Right atrium auricular region (tissue), 2 donors: Measurements from ENCODE around the gene GPR61. TPM values are rescaled to one million over a fixed set of nuclear protein-coding genes. Genes with fewer than 3 reads are reported as not detected.

Experiments
- DNase-seq: peaks from one replicate; pipeline ENCODE4 v3.0.0-alpha.2; 2019; ENCODE audit warnings: low spot score
- H3K27ac ChIP-seq, 2 donors: fragments of 200-600 bp; sonication (generic); 1 replicate in 1 of 2; 2 replicates in 1 of 2; pipeline ENCODE4 v1.5.1; 2016 to 2019
- H3K27me3 ChIP-seq, 2 donors: fragments of 200-600 bp; sonication (generic); one replicate each; pipeline versions ENCODE4 v1.5.1 to v1.6.0; 2017 to 2019
- H3K36me3 ChIP-seq: fragments of 200-600 bp; sonication (generic); one replicate; pipeline ENCODE4 v1.5.1; 2016
- H3K4me1 ChIP-seq, 2 donors: fragments of 200-600 bp; sonication (generic); one replicate each; pipeline versions ENCODE4 v1.5.1 to v1.6.0; 2017 to 2019
- H3K4me3 ChIP-seq, 2 donors: fragments of 200-600 bp; sonication (generic); 1 replicate in 1 of 2; 2 replicates in 1 of 2; pipeline ENCODE4 v1.5.1; 2017 to 2019; ENCODE audit warnings: mild to moderate bottlenecking in 1 of 2, moderate library complexity in 1 of 2
- H3K9me3 ChIP-seq, 2 donors: fragments of 200-600 bp; sonication (generic); one replicate each; pipeline ENCODE4 v1.5.1; 2019
- CTCF ChIP-seq, 2 donors: fragments of 200-600 bp; sonication (generic); IDR thresholded peaks; one replicate each; pipeline ENCODE4 v1.5.1; 2019; ENCODE audit warnings: antibody characterized with exemption in 2 of 2
- total RNA-seq, 2 donors: library from RNA; depleted of rRNA; stranded (reverse); fragments of >200 nt; gene quantifications; one replicate each; pipeline ENCODE4 v1.1.0, GENCODE V29; 2016

The GPR61 gene
- total RNA-seq, 2 donors from 2014 or later = 0.11 to 0.16 TPM

- no peak overlapping the region for H3K27ac ChIP-seq
- no peaks in the 10 kb centered on the region for H3K9me3 ChIP-seq
Measured at GRCh38 chr1:109513110-109513710, 26.5 kb upstream of the GPR61 start.

GRCh38 chr1:109514846-109515245 is 24.8 kb upstream of the GPR61 start:
- no peak for DNase-seq
- H3K27me3 ChIP-seq = no peaks in the 10 kb centered on the region
- no peak overlapping the region for H3K27ac ChIP-seq
- peaks cover 0 to 8% of the 10 kb centered on the region in 2 donors for H3K4me1 ChIP-seq
- no peak for TF ChIP-seq CTCF (IDR thresholded peaks at IDR 0.05)
- no peaks in the 10 kb centered on the region for H3K9me3 ChIP-seq
- no peak overlapping the region for H3K4me3 ChIP-seq
- H3K36me3 ChIP-seq = no peaks in the 10 kb centered on the region

More at GRCh38 chr1:109513110-109513710, 26.5 kb upstream of the GPR61 start:
- H3K4me1 ChIP-seq = peaks cover 0 to 19% of the 10 kb centered on the region in 2 donors
- H3K36me3 ChIP-seq = no peaks in the 10 kb centered on the region
- no peak for TF ChIP-seq CTCF (IDR thresholded peaks at IDR 0.05)
- DNase-seq = no peak
- no peak overlapping the region for H3K4me3 ChIP-seq
- H3K27me3 ChIP-seq = no peaks in the 10 kb centered on the region

GRCh38 chr1:109516872-109517271 is 22.8 kb upstream of the GPR61 start:
- Histone ChIP-seq H3K27ac (no peak overlapping the region), H3K9me3 (no peaks in the 10 kb centered on the region), H3K4me3 (no peak overlapping the region), H3K27me3 (no peaks in the 10 kb centered on the region), H3K36me3 (no peaks in the 10 kb centered on the region), H3K4me1 (no peaks in the 10 kb centered on the region)
- TF ChIP-seq CTCF (IDR thresholded peaks at IDR 0.05) = no peak
- DNase-seq = no peak

- Histone ChIP-seq H3K27ac (no peak overlapping the region), H3K4me3 (no peak overlapping the region), H3K36me3 (no peaks in the 10 kb centered on the region), H3K9me3 (no peaks in the 10 kb centered on the region), H3K4me1 (no peaks in the 10 kb centered on the region), H3K27me3 (no peaks in the 10 kb centered on the region)
- no peak for DNase-seq
- no peak for TF ChIP-seq CTCF (IDR thresholded peaks at IDR 0.05)
Measured at GRCh38 chr1:109517337-109517736, 22.3 kb upstream of the GPR61 start.

GRCh38 chr1:109521002-109521951 is 18.4 kb upstream of the GPR61 start:
- Histone ChIP-seq H3K27ac (no peak overlapping the region), H3K4me3 (no peak overlapping the region), H3K27me3 (no peaks in the 10 kb centered on the region), H3K9me3 (no peaks in the 10 kb centered on the region), H3K4me1 (no peaks in the 10 kb centered on the region), H3K36me3 (no peaks in the 10 kb centered on the region)
- TF ChIP-seq CTCF (IDR thresholded peaks at IDR 0.05) = no peak
- DNase-seq = no peak
